GM12801 (cell line): ENCODE results near the gene CHRDL2.

Source experiments
- TF ChIP-seq, protein P1 (sequence below): IDR thresholded peaks from one replicate; pipeline ENCODE4 v1.5.1; 2011; ENCODE audit warnings: control low read depth; ENCODE audit not compliant: insufficient read length; ENCODE audit errors: extremely low read depth

CHRDL2 gene

DNA sequence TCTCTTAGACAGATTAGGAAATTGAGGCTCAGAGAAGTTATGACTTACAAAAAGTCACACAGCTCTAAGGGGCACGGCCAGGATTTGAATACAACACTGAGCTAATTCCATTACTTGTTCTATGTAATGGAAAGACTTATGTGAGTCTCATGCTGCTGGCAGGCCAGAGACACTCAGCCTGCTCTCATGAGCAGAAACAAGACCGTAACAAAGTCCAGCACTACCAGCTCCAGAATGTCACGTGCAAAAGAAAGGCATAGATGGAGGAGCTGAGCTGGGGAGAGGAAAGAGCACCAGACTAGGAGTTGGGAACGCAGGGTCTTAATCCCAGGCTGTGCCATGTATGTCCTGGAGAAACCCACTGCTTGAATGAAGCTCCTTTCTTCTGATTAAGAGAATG lies 1.8 kb downstream of the CHRDL2 start:
- TF ChIP-seq, protein P1, sequence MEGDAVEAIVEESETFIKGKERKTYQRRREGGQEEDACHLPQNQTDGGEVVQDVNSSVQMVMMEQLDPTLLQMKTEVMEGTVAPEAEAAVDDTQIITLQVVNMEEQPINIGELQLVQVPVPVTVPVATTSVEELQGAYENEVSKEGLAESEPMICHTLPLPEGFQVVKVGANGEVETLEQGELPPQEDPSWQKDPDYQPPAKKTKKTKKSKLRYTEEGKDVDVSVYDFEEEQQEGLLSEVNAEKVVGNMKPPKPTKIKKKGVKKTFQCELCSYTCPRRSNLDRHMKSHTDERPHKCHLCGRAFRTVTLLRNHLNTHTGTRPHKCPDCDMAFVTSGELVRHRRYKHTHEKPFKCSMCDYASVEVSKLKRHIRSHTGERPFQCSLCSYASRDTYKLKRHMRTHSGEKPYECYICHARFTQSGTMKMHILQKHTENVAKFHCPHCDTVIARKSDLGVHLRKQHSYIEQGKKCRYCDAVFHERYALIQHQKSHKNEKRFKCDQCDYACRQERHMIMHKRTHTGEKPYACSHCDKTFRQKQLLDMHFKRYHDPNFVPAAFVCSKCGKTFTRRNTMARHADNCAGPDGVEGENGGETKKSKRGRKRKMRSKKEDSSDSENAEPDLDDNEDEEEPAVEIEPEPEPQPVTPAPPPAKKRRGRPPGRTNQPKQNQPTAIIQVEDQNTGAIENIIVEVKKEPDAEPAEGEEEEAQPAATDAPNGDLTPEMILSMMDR = no peak

DNA sequence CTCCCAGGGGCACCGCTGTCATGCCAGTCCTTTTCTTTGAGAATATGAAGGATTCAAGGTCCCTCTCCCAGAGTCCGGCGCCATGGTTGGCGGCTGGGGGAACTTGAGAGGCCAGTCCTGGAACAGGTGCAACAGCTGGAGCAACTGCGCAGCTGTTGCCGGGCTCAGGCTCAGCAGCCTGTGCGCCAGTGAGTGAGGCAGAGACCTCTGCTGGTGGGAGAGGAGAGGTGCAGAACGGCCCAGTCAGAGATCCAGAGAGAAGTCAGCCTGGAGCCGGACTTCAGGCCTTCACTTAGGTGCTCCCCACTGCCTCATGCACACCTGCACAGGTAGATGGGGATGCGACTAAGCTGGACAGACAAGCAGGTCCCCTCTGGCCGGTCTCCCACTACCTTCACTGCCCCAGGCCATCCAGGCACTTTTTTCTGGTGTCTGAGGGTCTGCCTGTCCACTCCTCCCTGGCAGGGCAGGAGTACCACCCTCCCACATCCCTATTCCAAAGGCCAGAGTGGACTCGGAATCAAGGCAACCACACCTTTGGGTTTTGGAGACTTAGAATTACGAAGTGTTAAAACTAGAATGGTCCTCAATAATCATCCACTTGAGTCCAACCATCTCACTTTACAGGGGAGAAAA lies 4.6 kb downstream of the CHRDL2 start:
- TF ChIP-seq, protein P1 = peak; percentile 42

DNA sequence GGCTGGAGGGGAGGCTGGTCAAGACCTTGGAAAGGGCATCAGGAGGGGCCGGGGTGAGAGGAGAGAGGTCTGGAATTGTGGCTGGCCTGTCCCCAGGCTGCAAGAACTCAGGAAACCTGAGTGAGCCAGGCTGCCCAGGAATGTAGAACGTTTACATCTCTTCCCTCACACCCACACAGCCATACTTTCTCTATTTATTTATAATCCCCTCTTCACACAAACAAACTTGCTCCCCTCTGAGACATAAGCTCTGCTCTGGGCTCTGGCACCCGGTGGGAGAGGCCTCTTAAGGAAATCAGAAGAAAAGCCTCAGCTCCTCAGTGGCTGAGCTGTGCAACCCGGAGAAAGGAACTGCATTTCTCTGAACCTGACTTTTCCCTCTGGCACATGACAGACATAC lies 5.5 kb downstream of the CHRDL2 start:
- TF ChIP-seq, protein P1 = no peak

DNA sequence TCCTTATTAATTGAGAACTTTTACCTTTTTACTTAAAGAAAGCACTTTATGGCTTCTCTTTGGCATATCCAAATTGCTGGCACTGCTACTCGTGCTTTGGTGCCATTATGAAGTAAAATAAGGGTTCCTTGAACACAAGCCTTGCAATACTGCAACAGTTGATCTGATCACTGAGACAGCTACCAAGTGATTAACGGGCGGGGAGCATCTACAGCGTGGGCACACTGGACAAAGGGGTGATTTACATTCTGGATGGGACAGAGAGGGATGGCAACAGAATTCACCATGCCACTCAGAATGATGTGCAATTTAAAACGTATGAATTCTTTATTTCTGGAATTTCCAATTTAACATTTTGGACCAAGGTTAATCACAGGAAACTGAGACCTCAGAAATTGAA lies 7.7 kb downstream of the CHRDL2 start:
- TF ChIP-seq, protein P1 = no peak

DNA sequence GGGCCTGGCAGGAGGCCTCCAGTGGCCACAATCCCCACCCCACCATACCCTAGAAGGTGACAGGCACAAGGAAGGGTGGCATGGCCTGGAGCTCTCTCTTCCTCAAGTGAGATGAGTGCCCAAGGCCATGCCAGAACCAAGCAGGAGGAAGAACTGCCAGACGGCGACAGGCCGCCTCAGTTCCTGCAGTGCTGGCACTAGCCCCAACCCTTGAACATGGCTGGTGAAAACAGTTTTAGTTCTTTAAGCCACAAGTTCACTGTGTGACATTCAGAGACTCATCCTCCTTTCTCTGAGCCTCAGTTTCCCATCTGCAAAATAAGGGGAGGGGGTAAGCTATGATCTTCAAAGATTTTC lies 9.8 kb downstream of the CHRDL2 start:
- TF ChIP-seq, protein P1 = no peak

DNA sequence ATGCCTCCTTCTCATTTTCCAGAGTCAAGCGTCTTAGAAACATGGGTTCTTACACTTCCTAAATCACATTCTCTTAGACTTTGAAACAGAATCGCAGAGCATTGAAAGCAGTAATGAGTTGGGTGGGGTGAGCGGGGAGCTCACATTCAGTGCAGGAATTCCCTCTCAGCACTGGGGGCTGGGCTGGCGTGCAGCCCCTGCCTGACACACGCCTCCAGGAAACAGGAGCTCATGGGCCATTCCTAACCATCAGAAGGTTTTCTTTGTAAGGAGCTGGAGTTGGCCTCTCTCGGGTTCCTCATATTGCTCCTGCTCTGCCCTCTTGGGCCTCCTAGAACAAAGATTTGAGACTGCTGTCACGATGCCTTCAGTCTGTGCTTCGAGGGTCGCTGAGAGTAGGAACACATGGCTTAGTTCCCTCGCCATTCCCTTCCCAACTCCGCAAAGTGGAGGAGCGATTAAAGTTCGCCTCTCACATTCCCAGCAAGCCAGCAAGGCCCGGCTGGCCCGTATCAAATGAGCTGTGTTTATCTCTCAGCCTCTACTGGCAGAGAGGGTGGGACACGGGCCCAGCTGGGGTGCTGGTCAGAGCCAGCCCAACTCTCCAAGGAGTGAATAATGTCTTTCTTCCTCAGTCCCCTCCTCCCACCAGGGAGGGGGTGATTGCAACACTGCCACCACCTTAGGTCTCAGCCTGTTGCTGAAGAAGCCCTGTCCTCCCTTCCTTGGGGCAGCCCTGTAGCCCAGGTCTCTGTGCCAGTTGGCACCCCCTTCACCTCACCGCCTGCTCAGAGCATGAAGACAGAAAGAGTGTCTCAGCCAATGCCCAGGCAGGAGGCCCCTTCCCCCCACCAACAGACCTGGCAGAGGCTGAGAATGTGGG lies 10.4 kb downstream of the CHRDL2 start:
- TF ChIP-seq, protein P1 = no peak

DNA sequence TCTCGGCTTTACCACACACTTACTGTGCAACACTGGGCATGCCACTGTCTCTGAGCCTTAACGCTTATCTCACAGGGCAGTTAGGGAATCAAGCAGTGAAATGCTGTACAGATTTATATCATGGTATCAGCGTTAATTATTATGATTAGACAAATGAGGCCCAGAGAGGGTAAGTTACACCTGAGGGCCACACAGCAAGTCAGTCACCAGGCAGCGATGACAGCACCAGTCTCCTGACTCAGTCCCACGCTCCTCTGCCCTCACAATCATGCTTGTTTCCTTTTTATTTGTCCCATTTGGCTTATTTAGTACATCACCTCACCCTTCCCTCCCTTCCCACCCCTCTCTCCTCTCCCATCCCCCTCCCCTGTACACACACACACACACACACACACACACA lies 12.2 kb downstream of the CHRDL2 start:
- TF ChIP-seq, protein P1 = no peak
